Measurements from ENCODE around the gene PCDHB4.
"Not testable (repeated sequence)": the region's sequence is repeated elsewhere in the genome, so short reads cannot be mapped to it uniquely, and the experiment has no call there.

The PCDHB4 gene

DNA sequence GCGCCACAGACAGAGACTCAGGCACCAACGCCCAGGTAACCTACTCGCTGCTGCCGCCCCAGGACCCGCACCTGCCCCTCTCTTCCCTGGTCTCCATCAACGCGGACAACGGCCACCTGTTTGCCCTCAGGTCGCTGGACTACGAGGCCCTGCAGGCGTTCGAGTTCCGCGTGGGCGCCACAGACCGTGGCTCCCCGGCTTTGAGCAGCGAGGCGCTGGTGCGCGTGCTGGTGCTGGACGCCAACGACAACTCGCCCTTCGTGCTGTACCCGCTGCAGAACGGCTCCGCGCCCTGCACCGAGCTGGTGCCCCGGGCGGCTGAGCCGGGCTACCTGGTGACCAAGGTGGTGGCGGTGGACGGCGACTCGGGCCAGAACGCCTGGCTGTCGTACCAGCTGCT is 19.5 kb upstream of the PCDHB4 start:
- not testable (repeated sequence) for H3K36me3 ChIP-seq (ENCODE audit: control insufficient read depth, insufficient read depth, low read length); H3K4me1 ChIP-seq (ENCODE audit: control insufficient read depth, insufficient read depth, low read length); H3K27ac ChIP-seq (ENCODE audit: low read length); H3K4me3 ChIP-seq (ENCODE audit: low read length); H3K9me3 ChIP-seq (ENCODE audit: control insufficient read depth, insufficient read depth, low read length); H3K27me3 ChIP-seq (ENCODE audit: control insufficient read depth, insufficient read depth, low read length); DNase-seq (ENCODE audit: low read depth, low spot score)
- no CpG with 5 or more reads among the region's 39 CpGs for WGBS (ENCODE audit: insufficient coverage, insufficient read length)

DNA sequence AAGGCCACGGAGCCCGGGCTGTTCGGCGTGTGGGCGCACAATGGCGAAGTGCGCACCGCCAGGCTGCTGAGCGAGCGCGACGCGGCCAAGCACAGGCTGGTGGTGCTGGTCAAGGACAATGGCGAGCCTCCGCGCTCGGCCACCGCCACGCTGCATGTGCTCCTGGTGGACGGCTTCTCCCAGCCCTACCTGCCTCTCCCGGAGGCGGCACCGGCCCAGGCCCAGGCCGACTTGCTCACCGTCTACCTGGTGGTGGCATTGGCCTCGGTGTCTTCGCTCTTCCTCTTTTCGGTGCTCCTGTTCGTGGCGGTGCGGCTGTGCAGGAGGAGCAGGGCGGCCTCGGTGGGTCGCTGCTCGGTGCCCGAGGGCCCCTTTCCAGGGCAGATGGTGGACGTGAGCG is 19.1 kb upstream of the PCDHB4 start:
- H3K9me3 ChIP-seq (ENCODE audit: control insufficient read depth, insufficient read depth, low read length); H3K4me3 ChIP-seq (ENCODE audit: low read length); H3K4me1 ChIP-seq (ENCODE audit: control insufficient read depth, insufficient read depth, low read length); H3K27me3 ChIP-seq (ENCODE audit: control insufficient read depth, insufficient read depth, low read length); H3K36me3 ChIP-seq (ENCODE audit: control insufficient read depth, insufficient read depth, low read length); DNase-seq (ENCODE audit: low read depth, low spot score); H3K27ac ChIP-seq (ENCODE audit: low read length): not testable (repeated sequence)
- no CpG with 5 or more reads among the region's 38 CpGs for WGBS (ENCODE audit: insufficient coverage, insufficient read length)

DNA sequence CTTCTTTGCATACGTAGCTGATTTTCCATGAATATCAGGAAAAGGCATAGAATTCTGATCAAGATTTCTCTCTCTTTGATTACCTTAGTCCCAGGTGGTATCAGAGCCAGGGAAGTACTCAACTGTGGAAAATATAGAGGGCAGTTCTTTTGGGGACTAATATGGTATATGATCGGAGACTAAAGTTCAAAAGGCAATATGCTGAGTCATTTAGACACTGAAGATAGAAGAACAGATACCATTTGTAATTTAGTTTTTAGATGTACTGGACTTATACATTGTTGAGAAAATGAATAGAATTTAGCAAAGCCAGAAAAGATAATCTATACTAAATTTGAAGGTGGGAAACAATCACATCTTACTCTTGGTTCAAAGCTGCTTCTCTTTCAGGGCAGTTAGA is 16.3 kb upstream of the PCDHB4 start:
- no CpG with 5 or more reads among the region's 2 CpGs for WGBS (ENCODE audit: insufficient coverage, insufficient read length)
- no peaks in the 10 kb centered on the region for H3K27me3 ChIP-seq (ENCODE audit: control insufficient read depth, insufficient read depth, low read length)

DNA sequence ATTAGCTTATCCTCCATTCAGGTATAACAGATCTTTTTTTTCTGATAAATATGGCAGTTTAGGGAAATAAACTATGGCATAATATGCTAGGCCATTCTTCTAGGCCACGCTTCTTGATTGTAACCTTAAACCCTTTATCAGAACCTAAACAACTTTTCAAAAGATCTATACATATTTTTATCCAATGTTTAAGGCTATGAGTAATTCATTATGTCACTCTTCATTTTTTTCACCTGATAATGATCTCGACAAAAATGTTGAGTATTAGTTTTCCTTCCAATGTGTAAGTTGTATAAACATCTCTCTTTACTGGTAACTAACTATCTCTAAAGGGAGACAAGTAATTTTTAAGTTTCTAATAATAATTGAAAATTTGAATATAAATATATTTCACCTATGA is 2.4 kb upstream of the PCDHB4 start:
- Histone ChIP-seq H3K9me3 (ENCODE audit: control insufficient read depth, insufficient read depth, low read length) (no peaks in the 10 kb centered on the region), H3K27me3 (ENCODE audit: control insufficient read depth, insufficient read depth, low read length) (no peaks in the 10 kb centered on the region), H3K27ac (ENCODE audit: low read length) (no peak overlapping the region), H3K36me3 (ENCODE audit: control insufficient read depth, insufficient read depth, low read length) (no peaks in the 10 kb centered on the region), H3K4me1 (ENCODE audit: control insufficient read depth, insufficient read depth, low read length) (no peaks in the 10 kb centered on the region), H3K4me3 (ENCODE audit: low read length) (no peak overlapping the region)
- no CpG with 5 or more reads among the region's 2 CpGs for WGBS (ENCODE audit: insufficient coverage, insufficient read length)
- DNase-seq (ENCODE audit: low read depth, low spot score), result no peak

More for the DNA sequence above, 16.3 kb upstream of the PCDHB4 start:
- no peak for DNase-seq (ENCODE audit: low read depth, low spot score)
- H3K27ac ChIP-seq (ENCODE audit: low read length), result no peak overlapping the region
- no peaks in the 10 kb centered on the region for H3K4me1 ChIP-seq (ENCODE audit: control insufficient read depth, insufficient read depth, low read length)
- H3K9me3 ChIP-seq (ENCODE audit: control insufficient read depth, insufficient read depth, low read length), result no peaks in the 10 kb centered on the region
- H3K36me3 ChIP-seq (ENCODE audit: control insufficient read depth, insufficient read depth, low read length), result no peaks in the 10 kb centered on the region
- no peak overlapping the region for H3K4me3 ChIP-seq (ENCODE audit: low read length)

DNA sequence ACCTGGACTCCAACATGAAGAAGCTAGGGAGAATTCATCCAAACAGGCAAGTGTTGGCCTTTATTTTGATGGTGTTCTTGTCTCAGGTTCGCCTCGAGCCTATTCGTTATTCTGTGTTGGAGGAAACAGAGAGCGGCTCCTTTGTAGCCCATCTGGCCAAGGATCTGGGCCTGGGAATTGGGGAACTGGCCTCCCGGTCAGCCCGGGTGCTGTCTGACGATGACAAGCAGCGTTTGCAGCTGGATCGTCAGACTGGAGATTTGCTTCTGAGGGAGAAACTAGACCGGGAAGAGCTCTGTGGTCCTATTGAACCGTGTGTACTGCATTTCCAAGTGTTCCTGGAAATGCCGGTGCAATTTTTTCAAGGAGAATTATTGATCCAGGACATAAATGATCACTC is 367 bp downstream of the PCDHB4 start:
- Histone ChIP-seq H3K4me3 (ENCODE audit: low read length) (no peak overlapping the region), H3K9me3 (ENCODE audit: control insufficient read depth, insufficient read depth, low read length) (no peaks in the 10 kb centered on the region), H3K36me3 (ENCODE audit: control insufficient read depth, insufficient read depth, low read length) (no peaks in the 10 kb centered on the region), H3K27ac (ENCODE audit: low read length) (no peak overlapping the region), H3K4me1 (ENCODE audit: control insufficient read depth, insufficient read depth, low read length) (no peaks in the 10 kb centered on the region), H3K27me3 (ENCODE audit: control insufficient read depth, insufficient read depth, low read length) (no peaks in the 10 kb centered on the region)
- no peak for DNase-seq (ENCODE audit: low read depth, low spot score)
- WGBS (ENCODE audit: insufficient coverage, insufficient read length), result no CpG with 5 or more reads among the region's 12 CpGs

DNA sequence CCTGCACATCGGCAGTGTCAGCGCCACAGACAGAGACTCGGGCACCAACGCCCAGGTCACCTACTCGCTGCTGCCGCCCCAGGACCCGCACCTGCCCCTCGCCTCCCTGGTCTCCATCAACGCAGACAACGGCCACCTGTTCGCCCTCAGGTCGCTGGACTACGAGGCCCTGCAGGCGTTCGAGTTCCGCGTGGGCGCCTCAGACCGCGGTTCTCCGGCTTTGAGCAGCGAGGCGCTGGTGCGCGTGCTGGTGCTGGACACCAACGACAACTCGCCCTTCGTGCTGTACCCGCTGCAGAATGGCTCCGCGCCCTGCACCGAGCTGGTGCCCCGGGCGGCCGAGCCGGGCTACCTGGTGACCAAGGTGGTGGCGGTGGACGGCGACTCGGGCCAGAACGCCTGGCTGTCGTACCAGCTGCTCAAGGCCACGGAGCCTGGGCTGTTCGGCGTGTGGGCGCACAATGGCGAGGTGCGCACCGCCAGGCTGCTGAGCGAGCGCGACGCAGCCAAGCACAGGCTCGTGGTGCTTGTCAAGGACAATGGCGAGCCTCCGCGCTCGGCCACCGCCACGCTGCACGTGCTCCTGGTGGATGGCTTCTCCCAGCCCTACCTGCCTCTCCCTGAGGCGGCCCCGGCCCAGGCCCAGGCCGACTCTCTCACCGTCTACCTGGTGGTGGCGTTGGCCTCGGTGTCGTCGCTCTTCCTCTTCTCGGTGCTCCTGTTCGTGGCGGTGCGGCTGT is 1.9 kb downstream of the PCDHB4 start:
- not testable (repeated sequence) for H3K4me1 ChIP-seq (ENCODE audit: control insufficient read depth, insufficient read depth, low read length); H3K9me3 ChIP-seq (ENCODE audit: control insufficient read depth, insufficient read depth, low read length); DNase-seq (ENCODE audit: low read depth, low spot score); H3K27me3 ChIP-seq (ENCODE audit: control insufficient read depth, insufficient read depth, low read length); H3K27ac ChIP-seq (ENCODE audit: low read length); H3K4me3 ChIP-seq (ENCODE audit: low read length); H3K36me3 ChIP-seq (ENCODE audit: control insufficient read depth, insufficient read depth, low read length)
- WGBS (ENCODE audit: insufficient coverage, insufficient read length), result no CpG with 5 or more reads among the region's 73 CpGs

DNA sequence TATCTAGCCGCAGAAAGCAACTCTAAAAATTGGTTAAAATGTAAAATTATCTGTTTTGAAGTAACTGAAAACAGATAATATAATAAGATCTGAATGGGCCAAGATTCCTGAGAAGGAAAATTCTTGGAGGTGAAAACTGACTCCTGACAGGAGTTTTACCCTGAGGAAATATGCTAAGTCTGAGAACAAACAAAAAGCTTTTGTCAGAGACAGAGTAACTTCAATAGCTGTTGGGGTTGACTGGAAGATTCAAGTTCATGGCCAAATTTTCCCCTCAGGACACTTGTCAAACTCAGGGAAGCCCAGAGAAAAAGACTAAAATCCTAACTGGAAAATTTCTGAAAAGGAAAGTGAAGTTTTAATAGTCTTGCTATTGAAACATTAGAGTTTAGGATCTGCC is 5.7 kb downstream of the PCDHB4 start:
- Histone ChIP-seq H3K36me3 (ENCODE audit: control insufficient read depth, insufficient read depth, low read length) (no peaks in the 10 kb centered on the region), H3K27ac (ENCODE audit: low read length) (no peak overlapping the region), H3K4me1 (ENCODE audit: control insufficient read depth, insufficient read depth, low read length) (no peaks in the 10 kb centered on the region), H3K9me3 (ENCODE audit: control insufficient read depth, insufficient read depth, low read length) (no peaks in the 10 kb centered on the region), H3K27me3 (ENCODE audit: control insufficient read depth, insufficient read depth, low read length) (no peaks in the 10 kb centered on the region), H3K4me3 (ENCODE audit: low read length) (no peak overlapping the region)
- no peak for DNase-seq (ENCODE audit: low read depth, low spot score)
- WGBS (ENCODE audit: insufficient coverage, insufficient read length), result no CpG with 5 or more reads among the region's 1 CpG

DNA sequence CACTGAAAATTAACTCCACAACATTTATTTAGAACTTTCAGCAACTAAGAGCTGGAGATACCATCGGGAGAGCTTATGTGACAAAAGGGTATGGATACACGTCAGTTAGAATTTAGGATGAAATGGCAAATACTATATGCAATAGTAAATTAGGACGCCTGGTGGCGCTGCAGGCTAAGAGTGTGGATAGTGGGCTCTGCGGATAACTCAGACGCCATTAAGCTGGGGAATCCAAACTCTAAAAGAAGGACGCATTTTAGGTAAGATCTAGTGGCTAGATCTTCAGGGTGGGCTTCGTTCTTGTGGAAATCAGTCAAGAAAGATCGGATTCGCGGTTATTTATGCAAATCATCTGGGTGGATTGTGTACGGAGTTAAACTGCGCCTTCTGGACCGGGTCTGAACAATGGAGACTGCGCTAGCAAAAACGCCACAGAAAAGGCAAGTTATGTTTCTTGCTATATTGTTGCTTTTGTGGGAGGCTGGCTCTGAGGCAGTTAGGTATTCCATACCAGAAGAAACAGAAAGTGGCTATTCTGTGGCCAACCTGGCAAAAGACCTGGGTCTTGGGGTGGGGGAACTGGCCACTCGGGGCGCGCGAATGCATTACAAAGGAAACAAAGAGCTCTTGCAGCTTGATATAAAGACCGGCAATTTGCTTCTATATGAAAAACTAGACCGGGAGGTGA is 13.6 kb downstream of the PCDHB4 start, which contains the start of gene PCDHB5:
Gene PCDHB5, plus strand, starts transcription at position 177 of the 688 bp plus-strand sequence. Its CDS starts 229 bp downstream, at position 406.
- Histone ChIP-seq H3K4me3 (ENCODE audit: low read length) (no peak within 1 kb of the TSS), H3K27me3 (ENCODE audit: control insufficient read depth, insufficient read depth, low read length) (no peaks in the 10 kb centered on the region), H3K9me3 (ENCODE audit: control insufficient read depth, insufficient read depth, low read length) (no peaks in the 10 kb centered on the region), H3K36me3 (ENCODE audit: control insufficient read depth, insufficient read depth, low read length) (no peaks in the 10 kb centered on the region), H3K4me1 (ENCODE audit: control insufficient read depth, insufficient read depth, low read length) (no peaks in the 10 kb centered on the region), H3K27ac (ENCODE audit: low read length) (no peak within 1 kb of the TSS)
- DNase-seq (ENCODE audit: low read depth, low spot score), result no peak
- no CpG with 5 or more reads among the region's 22 CpGs for WGBS (ENCODE audit: insufficient coverage, insufficient read length)

DNA sequence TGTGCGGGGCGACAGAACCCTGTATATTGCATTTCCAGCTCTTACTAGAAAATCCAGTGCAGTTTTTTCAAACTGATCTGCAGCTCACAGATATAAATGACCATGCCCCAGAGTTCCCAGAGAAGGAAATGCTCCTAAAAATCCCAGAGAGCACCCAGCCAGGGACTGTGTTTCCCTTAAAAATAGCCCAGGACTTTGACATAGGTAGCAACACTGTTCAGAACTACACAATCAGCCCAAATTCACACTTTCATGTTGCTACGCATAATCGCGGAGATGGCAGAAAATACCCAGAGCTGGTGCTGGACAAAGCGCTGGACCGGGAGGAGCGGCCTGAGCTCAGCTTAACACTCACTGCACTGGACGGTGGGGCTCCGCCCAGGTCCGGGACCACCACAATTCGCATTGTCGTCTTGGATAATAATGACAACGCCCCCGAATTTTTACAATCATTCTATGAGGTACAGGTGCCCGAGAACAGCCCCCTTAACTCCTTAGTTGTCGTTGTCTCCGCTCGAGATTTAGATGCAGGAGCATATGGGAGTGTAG is 14.2 kb downstream of the PCDHB4 start:
- DNase-seq (ENCODE audit: low read depth, low spot score), result no peak
- Histone ChIP-seq H3K4me3 (ENCODE audit: low read length) (no peak overlapping the region), H3K4me1 (ENCODE audit: control insufficient read depth, insufficient read depth, low read length) (no peaks in the 10 kb centered on the region), H3K9me3 (ENCODE audit: control insufficient read depth, insufficient read depth, low read length) (no peaks in the 10 kb centered on the region), H3K27ac (ENCODE audit: low read length) (no peak overlapping the region), H3K27me3 (ENCODE audit: control insufficient read depth, insufficient read depth, low read length) (no peaks in the 10 kb centered on the region), H3K36me3 (ENCODE audit: control insufficient read depth, insufficient read depth, low read length) (no peaks in the 10 kb centered on the region)
- no CpG with 5 or more reads among the region's 19 CpGs for WGBS (ENCODE audit: insufficient coverage, insufficient read length)

DNA sequence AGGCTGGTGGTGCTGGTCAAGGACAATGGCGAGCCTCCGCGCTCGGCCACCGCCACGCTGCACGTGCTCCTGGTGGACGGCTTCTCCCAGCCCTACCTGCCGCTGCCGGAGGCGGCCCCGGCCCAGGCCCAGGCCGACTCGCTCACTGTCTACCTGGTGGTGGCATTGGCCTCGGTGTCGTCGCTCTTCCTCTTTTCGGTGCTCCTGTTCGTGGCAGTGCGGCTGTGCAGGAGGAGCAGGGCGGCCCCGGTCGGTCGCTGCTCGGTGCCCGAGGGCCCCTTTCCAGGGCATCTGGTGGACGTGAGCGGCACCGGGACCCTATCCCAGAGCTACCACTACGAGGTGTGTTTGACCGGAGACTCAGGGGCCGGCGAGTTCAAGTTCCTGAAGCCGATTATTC is 15.7 kb downstream of the PCDHB4 start:
- H3K4me1 ChIP-seq (ENCODE audit: control insufficient read depth, insufficient read depth, low read length); H3K36me3 ChIP-seq (ENCODE audit: control insufficient read depth, insufficient read depth, low read length); H3K27ac ChIP-seq (ENCODE audit: low read length); H3K9me3 ChIP-seq (ENCODE audit: control insufficient read depth, insufficient read depth, low read length); H3K4me3 ChIP-seq (ENCODE audit: low read length); H3K27me3 ChIP-seq (ENCODE audit: control insufficient read depth, insufficient read depth, low read length); DNase-seq (ENCODE audit: low read depth, low spot score): not testable (repeated sequence)
- WGBS (ENCODE audit: insufficient coverage, insufficient read length), result no CpG with 5 or more reads among the region's 34 CpGs

Data from iPS DF 6.9 (cell line).